GM19468 (cell line): Measurements from ENCODE around the gene ATXN3.
"Not testable (repeated sequence)": the region's sequence is repeated elsewhere in the genome, so short reads cannot be mapped to it uniquely, and the experiment has no call there.

Experiments
- ATAC-seq: cut with Tn5 transposase; IDR thresholded peaks from one replicate; pipeline ENCODE4 v1.9.1; 2021; ENCODE audit warnings: mild to moderate bottlenecking, moderate library complexity, moderate number of reproducible peaks; ENCODE audit not compliant: unreplicated experiment; ENCODE audit errors: extremely low read depth

The ATXN3 gene

GRCh38 chr14:92088494-92088893, 17.9 kb downstream of the ATXN3 start:
- ATAC-seq, result no peak

- ATAC-seq, result no peak
These were observed 31.8 kb downstream of the ATXN3 start for GRCh38 chr14:92074555-92074954.

- ATAC-seq, result no peak
These were observed 48.1 kb downstream of the ATXN3 start for GRCh38 chr14:92058006-92058917.

GRCh38 chr14:92049781-92050180, 56.6 kb downstream of the ATXN3 start:
- no peak for ATAC-seq

- ATAC-seq, result not testable (repeated sequence)
These were observed 57.2 kb downstream of the ATXN3 start for GRCh38 chr14:92049221-92049620.

DNA sequence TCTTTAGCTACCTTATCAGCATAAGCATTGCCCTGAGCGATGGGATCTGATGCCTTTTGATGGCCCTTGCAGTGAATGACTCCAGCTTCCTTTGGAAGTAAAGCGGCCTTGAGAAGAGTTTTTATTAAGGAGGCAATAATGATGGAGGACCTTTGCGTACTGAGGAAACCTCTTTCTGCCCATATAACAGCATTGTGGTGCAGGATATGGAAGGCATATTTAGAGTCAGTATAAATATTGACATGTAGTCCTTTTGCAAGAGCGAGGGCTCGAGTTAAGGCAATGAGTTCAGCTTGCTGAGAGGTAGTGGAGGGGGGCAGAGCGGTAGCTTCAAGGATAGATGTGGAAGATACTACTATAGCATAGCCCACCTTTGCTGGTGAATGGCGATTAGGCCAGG, 60.5 kb downstream of the ATXN3 start:
- ATAC-seq, result not testable (repeated sequence)

- ATAC-seq, result not testable (repeated sequence)
These were observed 64.6 kb downstream of the ATXN3 start for GRCh38 chr14:92041766-92042165.

GRCh38 chr14:92041203-92041602, 65.2 kb downstream of the ATXN3 start:
- no peak for ATAC-seq

DNA sequence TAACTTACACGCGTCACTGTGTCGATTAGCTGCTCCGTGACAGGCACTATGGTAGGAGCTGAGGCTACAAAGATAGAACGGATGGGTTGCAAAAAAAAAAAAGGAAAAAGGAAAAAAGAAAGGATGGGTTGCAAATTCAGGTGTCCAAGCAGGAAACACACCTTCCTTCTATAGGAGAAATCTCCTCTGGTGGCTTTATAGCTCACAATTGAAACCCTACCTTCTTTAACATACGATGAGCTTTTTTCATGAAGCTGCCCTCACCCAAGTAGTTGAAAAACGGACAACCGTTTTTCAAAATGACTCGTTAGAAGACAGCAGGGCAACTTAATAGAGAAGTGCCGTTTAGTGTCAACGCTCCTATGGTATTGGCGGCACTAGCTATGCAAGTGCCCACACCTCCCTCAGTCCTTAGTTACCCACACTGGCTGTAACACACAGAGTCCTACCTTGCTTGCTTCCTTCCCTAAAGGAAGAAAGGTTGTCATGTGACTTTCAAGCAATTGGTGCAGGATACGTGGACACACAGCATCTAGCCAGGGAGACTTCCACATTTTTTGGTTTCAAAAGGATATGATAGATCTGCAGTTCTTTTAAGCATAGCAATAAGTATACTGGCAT, 65.8 kb downstream of the ATXN3 start:
- peak; percentile 41 for ATAC-seq

DNA sequence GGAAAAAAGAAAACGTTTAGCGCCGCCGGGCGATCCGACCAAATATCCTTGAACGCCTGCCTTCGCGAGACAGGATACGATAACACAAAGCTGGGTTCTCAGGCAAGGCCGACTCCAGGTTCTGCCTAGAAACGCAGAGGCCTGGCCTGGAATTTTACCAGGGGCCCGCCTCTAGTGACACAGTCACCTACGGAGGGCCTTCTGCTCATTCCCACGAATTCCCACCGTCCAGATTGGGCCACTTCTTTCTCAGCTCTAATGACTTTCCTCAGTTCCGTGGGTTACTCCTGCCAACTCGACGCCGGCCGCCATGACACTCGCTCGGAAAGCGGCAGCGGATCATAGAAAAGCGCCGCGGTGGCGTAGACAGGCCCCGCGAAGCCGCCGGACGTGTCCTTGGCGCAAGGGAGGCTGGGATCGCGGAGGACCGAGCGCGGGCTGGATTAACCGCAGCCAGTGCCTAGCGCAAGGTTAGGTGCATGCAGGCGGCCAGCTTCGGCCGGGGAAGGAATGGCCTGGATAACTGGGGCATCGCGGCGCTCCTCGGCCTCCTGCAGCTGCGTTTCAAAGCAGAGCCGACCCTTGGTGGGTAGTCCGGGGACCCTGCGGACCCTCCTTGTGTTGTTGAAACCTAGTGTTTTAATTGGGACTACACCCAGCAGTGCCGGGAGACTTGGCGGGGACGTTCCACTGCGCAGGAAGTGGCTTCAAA, 66.5 kb downstream of the ATXN3 start, which contains the start of gene TRIP11:
TSS of gene TRIP11 (minus strand) at position 341 of the 712 bp plus-strand sequence. CDS start 374 bp downstream, outside the sequence.
- peak; percentile 97 for ATAC-seq

GRCh38 chr14:92039063-92039718, 67.2 kb downstream of the ATXN3 start:
- no peak for ATAC-seq

- ATAC-seq, result no peak
These were observed 68.4 kb downstream of the ATXN3 start for GRCh38 chr14:92037989-92038388.

DNA sequence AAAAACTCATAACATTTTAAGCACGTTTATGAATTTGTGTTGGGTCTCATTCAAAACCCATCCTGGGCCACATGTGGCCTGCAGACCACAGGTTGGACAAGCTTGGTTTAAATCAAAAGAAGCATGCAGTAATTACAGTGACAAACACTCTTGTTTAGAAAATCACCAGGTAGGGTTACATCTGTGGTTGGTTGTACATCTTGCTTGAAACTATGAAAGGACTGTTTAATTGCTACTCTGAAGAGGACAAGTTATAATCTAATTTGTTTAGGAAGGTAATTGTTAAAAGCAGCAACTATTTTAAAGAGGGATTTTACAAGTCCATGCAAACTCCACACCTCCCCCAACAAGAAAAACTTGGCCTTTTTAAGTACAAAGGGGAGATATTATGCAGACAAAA, 70.5 kb downstream of the ATXN3 start:
- ATAC-seq, result no peak

- no peak for ATAC-seq
These were observed 72.3 kb downstream of the ATXN3 start for GRCh38 chr14:92033906-92034687.

DNA sequence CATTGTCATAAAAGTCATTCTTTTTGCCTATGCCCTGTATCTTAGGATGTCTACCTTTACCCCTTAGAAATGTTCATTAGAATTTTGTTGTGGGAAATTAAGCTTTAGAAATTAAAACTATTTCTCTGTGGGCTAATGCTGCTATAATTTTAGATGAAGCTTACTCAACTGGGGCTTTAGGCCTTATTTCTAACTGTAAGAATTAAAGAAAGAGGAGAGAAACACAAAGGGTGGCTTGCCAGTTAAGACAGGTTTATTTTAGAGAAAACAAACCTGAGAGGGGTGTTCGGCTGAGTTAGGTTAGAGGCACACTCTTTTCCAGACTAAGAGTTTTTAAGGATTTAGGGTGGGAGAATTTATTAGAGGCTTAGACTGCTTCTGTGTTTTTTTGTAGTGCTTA, 72.9 kb downstream of the ATXN3 start:
- ATAC-seq, result no peak

- no peak for ATAC-seq
These were observed 79.7 kb downstream of the ATXN3 start for GRCh38 chr14:92026548-92027190.

GRCh38 chr14:92022036-92022435, 84.3 kb downstream of the ATXN3 start:
- no peak for ATAC-seq

DNA sequence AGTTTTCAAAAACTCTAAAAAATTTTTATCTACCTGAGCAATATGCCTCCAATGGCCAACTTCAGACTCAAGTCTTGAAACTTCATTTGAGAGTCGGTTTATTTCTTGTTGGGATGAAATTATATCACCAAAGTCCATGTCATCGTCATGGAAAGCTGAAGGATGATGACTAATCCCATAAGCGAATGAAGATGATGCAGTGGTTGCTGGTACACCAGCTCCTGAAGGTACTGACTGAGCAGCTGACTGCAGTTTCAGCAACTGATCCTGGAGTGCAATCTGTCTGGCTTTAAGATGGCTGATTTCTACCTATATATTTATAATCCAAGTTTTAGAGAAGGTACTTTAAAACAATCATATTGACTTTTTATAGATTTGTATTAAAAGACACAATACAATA, 84.9 kb downstream of the ATXN3 start:
- no peak for ATAC-seq

DNA sequence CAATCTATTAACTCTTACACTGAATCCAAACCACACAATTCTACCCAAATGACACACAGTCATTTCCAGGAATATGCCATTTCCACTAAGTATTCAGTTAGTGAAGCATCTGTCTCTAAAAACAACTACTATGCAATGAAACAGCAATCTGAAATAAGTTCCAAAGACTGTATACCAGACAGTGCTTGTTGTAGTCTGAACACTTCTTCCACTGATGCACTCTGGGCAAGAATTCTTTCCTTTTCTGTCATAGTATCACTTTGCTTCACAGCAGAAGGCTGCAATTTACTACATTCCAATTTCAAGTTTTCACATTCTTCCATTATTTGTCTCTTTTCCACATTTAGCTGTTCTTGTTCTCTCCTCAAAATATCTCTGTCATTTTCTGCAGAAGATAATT, 92.3 kb downstream of the ATXN3 start:
- ATAC-seq, result no peak
